HEK293T (cell line): Measurements from ENCODE around the gene CREB5.

ENCODE experiments used
- CTCF ChIA-PET: fragments of 350-600 bp; formaldehyde crosslinking; extraction: SDS; loops from one replicate; lab custom pipeline; 2021; ENCODE audit warnings: antibody characterized with exemption, inconsistent platforms; lab: Yijun Ruan, JAX
- POLR2A ChIA-PET: fragments of 350-600 bp; formaldehyde crosslinking; extraction: SDS; loops from one replicate; lab custom pipeline; 2020; ENCODE audit warnings: antibody characterized with exemption, inconsistent platforms; lab: Yijun Ruan, JAX
- DNase-seq: peaks from one replicate; pipeline ENCODE4 v3.0.0; 2012; ENCODE audit warnings: mixed read lengths; ENCODE audit errors: extremely low spot score
- ARNT ChIP-seq: fragments of 450-650 bp; IDR thresholded peaks from 2 replicates; pipeline ENCODE4 v1.6.1; 2017; ENCODE audit warnings: mild to moderate bottlenecking
- BHLHE40 ChIP-seq: fragments of 450-650 bp; IDR thresholded peaks from 2 replicates; pipeline ENCODE4 v1.6.1; 2016; ENCODE audit warnings: mild to moderate bottlenecking, moderate library complexity, borderline replicate concordance
- CTBP1 ChIP-seq: fragments of 450-650 bp; IDR thresholded peaks from 2 replicates; pipeline ENCODE4 v1.6.1; 2016; ENCODE audit warnings: borderline replicate concordance
- ELF4 ChIP-seq: fragments of 450-650 bp; IDR thresholded peaks from 2 replicates; pipeline ENCODE4 v1.6.1; 2017; ENCODE audit warnings: antibody characterized with exemption
- FOXA1 ChIP-seq: fragments of 450-650 bp; IDR thresholded peaks from 2 replicates; pipeline ENCODE4 v1.6.1; 2016; ENCODE audit warnings: mild to moderate bottlenecking
- FOXK2 ChIP-seq: fragments of 450-650 bp; IDR thresholded peaks from 2 replicates; pipeline ENCODE4 v1.6.1; 2016; ENCODE audit warnings: mild to moderate bottlenecking
- FOXM1 ChIP-seq: fragments of 450-650 bp; IDR thresholded peaks from 2 replicates; pipeline ENCODE4 v1.6.1; 2017; ENCODE audit warnings: mild to moderate bottlenecking, borderline replicate concordance
- HDGF ChIP-seq: fragments of 450-650 bp; IDR thresholded peaks from 2 replicates; pipeline ENCODE4 v1.6.1; 2017; ENCODE audit warnings: antibody characterized with exemption, borderline replicate concordance
- L3MBTL2 ChIP-seq: fragments of 450-650 bp; conservative IDR thresholded peaks from 2 replicates; pipeline ENCODE4 v1.6.1; 2016; ENCODE audit warnings: mild to moderate bottlenecking
- LEF1 ChIP-seq: fragments of 450-650 bp; IDR thresholded peaks from 2 replicates; pipeline ENCODE4 v1.6.1; 2017; ENCODE audit warnings: mild to moderate bottlenecking, borderline replicate concordance
- NFRKB ChIP-seq: fragments of 450-650 bp; IDR thresholded peaks from 2 replicates; pipeline ENCODE4 v1.6.1; 2016; ENCODE audit warnings: mild to moderate bottlenecking, moderate library complexity
- SP1 ChIP-seq: fragments of 450-650 bp; IDR thresholded peaks from 2 replicates; pipeline ENCODE4 v1.6.1; 2017
- SUZ12 ChIP-seq: fragments of 450-650 bp; IDR thresholded peaks from 2 replicates; pipeline ENCODE4 v1.6.1; 2016; ENCODE audit warnings: mild to moderate bottlenecking
- TARDBP ChIP-seq: fragments of 450-650 bp; IDR thresholded peaks from 2 replicates; pipeline ENCODE4 v1.6.1; 2016
- ZNF384 ChIP-seq: fragments of 450-650 bp; IDR thresholded peaks from 2 replicates; pipeline ENCODE4 v1.6.1; 2016
- TF ChIP-seq, protein P1 (sequence below): fragments of 450-650 bp; IDR thresholded peaks from 2 replicates; pipeline ENCODE4 v1.6.1; 2016

CREB5 gene

GRCh38 chr7:28503396-28503795 lies 91.1 kb downstream of the CREB5 start:
- POLR2A ChIA-PET = no interaction called here
- no peak for TF ChIP-seq TARDBP
- TF ChIP-seq LEF1 = no peak
- no peak for TF ChIP-seq ZNF384
- TF ChIP-seq HDGF = no peak
- TF ChIP-seq ELF4 = no peak
- no peak for DNase-seq
- CTCF ChIA-PET = no interaction called here

DNA sequence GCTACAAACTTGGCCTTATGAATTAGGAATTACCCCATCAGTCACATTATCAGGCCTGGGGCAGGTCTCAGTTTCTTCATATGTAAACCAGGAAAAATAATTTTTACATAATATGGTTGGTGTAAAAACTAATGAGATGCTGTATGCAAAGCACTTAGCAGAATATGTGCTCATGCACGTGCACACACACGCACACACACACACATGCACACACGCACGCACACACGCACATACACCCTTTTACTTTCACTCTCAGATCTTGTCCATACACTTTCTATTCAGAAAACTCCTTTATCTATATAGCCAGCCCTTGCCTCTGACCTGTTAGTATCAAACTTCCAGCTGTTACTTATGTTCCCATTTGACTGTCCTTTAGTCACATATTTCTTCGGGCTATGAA lies 92.7 kb downstream of the CREB5 start:
- TF ChIP-seq FOXA1 (no peak), BHLHE40 (no peak), HDGF (no peak), FOXM1 (no peak), SUZ12 (no peak), TARDBP (no peak)
- DNase-seq = no peak
- CTCF ChIA-PET = no interaction called here
- POLR2A ChIA-PET = no interaction called here

DNA sequence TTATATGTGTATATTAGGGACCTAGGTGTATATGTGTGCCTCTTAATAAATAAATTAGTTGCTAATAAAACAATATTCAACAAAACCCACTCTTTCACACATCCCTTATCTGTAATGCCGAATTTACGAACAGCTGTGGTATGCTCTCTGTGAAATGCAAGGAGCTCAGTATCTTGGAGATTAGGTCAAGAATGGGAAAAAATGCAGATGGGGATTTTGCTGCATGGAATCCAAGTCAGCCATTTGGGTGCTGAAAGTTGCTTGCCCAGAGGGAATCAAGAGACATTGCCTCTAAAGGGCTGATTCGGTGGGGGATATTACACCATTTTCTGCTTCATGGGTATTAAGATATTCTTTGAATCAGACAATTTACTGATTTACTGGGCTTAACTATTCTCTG lies 93.5 kb downstream of the CREB5 start:
- no peak for TF ChIP-seq NFRKB
- TF ChIP-seq FOXM1 = no peak
- TF ChIP-seq BHLHE40 = no peak
- TF ChIP-seq FOXK2 = no peak
- TF ChIP-seq, protein P1, sequence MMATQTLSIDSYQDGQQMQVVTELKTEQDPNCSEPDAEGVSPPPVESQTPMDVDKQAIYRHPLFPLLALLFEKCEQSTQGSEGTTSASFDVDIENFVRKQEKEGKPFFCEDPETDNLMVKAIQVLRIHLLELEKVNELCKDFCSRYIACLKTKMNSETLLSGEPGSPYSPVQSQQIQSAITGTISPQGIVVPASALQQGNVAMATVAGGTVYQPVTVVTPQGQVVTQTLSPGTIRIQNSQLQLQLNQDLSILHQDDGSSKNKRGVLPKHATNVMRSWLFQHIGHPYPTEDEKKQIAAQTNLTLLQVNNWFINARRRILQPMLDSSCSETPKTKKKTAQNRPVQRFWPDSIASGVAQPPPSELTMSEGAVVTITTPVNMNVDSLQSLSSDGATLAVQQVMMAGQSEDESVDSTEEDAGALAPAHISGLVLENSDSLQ = no peak
- no peak for TF ChIP-seq ZNF384
- TF ChIP-seq ELF4 = no peak
- TF ChIP-seq L3MBTL2 = no peak
- no peak for TF ChIP-seq HDGF
- TF ChIP-seq CTBP1 = no peak
- no peak for TF ChIP-seq SUZ12
- TF ChIP-seq FOXA1 = no peak
- no peak for TF ChIP-seq LEF1
- no peak for TF ChIP-seq SP1
- no peak for TF ChIP-seq ARNT
- no peak for TF ChIP-seq TARDBP
- no peak for DNase-seq
- POLR2A ChIA-PET = no interaction called here
- CTCF ChIA-PET = no interaction called here

DNA sequence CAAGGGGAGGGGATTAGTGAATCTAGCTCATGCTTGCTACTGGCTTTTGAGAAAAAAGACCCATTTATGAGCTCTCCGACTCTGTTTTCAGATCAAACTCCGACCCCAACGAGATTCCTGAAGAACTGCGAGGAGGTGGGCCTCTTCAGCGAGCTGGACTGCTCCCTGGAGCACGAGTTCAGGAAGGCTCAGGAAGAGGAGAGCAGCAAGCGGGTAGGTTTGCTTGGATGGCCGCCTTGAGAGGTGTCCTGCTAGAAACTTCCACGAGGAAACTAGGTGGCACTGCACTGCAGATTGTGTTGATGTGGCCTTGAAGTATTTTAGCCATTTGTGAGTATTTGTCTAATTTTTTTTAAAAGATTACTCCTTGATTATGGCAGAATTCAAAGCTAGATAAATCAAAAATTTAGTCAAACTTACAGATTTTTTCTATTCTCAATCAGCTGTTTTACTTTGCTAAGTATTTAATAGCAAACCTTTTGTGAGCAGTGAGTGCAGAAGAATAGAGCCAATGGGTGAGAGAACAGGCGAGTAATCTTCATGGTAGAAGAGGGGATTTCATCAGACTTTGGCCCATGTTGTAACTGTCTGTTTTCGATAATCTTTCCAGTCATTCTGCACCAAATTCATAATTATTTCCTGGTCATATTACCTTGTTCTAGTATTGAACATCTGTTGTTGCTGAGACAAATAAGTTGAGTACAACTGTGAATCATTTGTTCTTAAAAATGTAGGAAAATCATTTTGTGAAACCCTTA lies 95.4 kb downstream of the CREB5 start:
- CTCF ChIA-PET = no interaction called here
- POLR2A ChIA-PET = no interaction called here
- DNase-seq = no peak
- TF ChIP-seq NFRKB (no peak), BHLHE40 (no peak), SP1 (no peak), HDGF (no peak), ARNT (no peak), L3MBTL2 (no peak), TARDBP (no peak), LEF1 (no peak), ZNF384 (no peak), FOXA1 (no peak), SUZ12 (no peak), ELF4 (no peak), FOXK2 (no peak), CTBP1 (no peak), FOXM1 (no peak)
- TF ChIP-seq, protein P1 = no peak

- DNase-seq = no peak
- POLR2A ChIA-PET = no interaction called here
- CTCF ChIA-PET = no interaction called here
- TF ChIP-seq NFRKB (no peak), FOXK2 (no peak), CTBP1 (no peak), FOXM1 (no peak), BHLHE40 (no peak), ZNF384 (no peak)
Observed at GRCh38 chr7:28509251-28510025, 97.1 kb downstream of the CREB5 start.

DNA sequence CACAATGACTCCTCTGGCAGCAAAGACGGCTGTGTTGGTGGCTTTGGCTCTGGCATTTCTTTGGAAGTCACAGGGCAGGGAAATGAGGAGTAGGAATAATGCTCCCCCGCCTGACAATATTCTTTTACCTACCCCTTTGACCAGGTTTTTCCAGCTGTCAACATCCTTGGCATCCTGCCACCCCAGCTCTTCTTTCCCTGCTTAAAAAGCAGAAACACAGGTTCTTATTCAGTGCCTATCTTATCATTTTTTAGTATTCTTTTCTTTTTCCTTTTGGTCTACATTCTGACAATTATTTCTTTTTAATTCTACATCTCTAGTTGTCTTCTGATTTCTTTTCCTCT lies 97.7 kb downstream of the CREB5 start:
- TF ChIP-seq ARNT (no peak), L3MBTL2 (no peak), LEF1 (no peak), FOXK2 (no peak), ELF4 (no peak), TARDBP (no peak), FOXM1 (no peak), BHLHE40 (no peak), ZNF384 (no peak), HDGF (no peak), SUZ12 (no peak)
- TF ChIP-seq, protein P1 = no peak
- DNase-seq = no peak
- POLR2A ChIA-PET = no interaction called here
- CTCF ChIA-PET = no interaction called here
